ENCODE data around the gene ZHX3.

- no peak for TF ChIP-seq CTCF (IDR thresholded peaks at IDR 0.05)
- TF ChIP-seq POLR2A (IDR thresholded peaks at IDR 0.05): no peak
These were observed 17.2 kb upstream of the ZHX3 start for GRCh38 chr20:41334443-41335421.
